Stimulated activated CD8-positive, alpha-beta memory T cell treated with anti-CD3 and anti-CD28 coated beads, Interleukin-7, amount 100 ng/mL, for 48 hours (primary cell): ENCODE measurements around the gene LDLRAD3.
"Not testable (repeated sequence)": the region's sequence is repeated elsewhere in the genome, so short reads cannot be mapped to it uniquely, and the experiment has no call there.

Experiments
- DNase-seq, 2 donors: peaks; one replicate each; pipeline ENCODE4 v3.0.0-alpha.2; 2020; ENCODE audit warnings: low read depth in 1 of 2; ENCODE audit errors: extremely low read depth in 1 of 2

LDLRAD3 gene

DNA sequence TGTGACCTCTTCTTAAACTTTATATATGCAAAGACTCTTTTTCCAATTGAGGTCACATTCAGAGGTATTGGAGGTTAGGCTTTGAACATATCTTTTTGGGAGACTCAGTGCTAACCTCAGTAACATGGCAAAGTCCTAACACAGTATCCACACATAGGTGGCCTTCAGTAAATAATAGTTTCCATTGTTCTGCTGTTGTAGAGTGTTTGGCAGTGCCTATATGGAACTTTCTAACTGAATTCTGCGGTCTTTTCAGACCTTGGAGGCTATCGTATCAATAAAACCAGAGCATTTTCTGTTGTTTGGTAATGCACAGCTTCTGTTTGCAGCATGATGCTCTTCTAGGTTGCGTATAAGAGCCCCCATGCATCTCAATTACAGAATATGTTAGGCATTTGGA is 47.0 kb downstream of the LDLRAD3 start:
- DNase-seq, result no peak

DNA sequence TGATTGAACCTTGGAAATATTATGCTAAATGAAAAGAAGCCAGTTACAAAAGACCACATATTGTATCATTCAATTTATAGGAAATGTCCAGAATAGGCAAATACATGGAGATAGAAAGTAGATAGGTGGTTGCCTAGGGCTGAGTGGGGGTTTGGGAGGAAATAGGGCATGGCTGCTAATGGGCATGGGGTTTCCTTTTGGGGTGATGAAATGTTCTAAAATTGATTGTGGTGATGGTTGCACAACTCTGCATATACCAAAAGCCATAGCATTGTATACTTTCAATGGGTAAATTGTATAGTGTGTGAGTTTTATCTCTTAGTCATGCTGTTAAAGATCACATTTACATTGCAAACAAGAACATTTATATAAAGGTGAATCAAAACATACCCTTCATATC is 48.7 kb downstream of the LDLRAD3 start:
- no peak for DNase-seq

GRCh38 chr11:35994421-35994820 is 50.6 kb downstream of the LDLRAD3 start:
- no peak for DNase-seq

DNA sequence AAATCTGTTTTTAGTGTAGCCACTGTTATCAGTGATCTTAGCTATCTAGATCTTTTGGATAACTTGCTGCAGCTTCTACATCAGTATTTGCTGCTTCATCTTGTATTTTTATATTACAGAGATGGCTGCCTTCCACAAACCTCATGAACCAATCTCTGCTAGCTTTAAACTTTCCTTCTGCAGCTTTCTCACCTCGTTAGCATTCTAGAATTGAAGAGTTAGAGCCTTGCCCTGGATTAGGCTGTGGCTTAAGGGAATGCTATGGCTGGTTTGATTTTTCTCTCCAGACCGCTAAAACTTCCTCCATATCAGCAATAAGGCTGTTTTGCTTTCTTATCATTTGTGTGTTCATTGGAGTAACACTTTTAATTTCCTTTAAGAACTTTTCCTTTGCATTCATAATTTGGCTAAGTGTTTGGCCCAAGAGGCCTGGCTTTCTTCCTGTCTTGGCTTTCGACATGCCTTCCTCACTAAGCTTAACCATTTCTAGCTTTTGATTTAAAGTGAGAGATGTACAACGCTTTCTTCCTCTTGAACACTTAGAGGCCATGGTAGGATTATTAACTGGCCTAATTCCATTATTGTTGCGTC is 51.9 kb downstream of the LDLRAD3 start:
- DNase-seq, result no peak

DNA sequence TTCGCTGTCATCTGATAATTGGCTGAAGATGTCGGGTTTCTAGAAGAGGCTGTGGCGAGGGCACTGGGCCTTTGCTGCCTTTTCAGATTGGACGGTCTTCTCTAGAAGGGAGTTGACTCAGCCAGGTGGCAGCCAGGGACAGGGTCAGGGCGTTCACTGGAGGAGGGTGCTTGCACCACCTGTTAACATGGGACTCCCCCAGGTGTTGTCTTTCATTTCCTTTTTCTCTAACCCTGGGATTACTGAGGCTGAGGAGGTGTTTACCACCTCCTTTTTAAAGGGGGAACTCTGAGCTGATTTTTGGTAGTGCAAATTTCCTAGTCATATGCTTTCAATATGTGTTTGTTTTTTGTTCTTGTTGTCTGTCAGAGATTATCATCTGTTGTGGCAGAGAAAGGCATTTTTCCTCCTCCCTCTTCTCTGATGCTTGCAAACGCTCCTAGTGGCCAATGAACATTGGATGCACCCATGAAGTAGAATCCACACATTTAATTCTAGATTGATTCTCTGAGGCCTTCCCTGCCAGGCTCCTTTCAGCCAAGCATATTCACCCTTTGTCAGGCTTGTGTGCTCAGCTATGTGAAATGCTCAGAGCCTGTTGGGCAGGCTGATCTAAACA is 54.1 kb downstream of the LDLRAD3 start:
- no peak for DNase-seq

- DNase-seq, result no peak
Measured at GRCh38 chr11:35998634-35999033, 54.8 kb downstream of the LDLRAD3 start.

DNA sequence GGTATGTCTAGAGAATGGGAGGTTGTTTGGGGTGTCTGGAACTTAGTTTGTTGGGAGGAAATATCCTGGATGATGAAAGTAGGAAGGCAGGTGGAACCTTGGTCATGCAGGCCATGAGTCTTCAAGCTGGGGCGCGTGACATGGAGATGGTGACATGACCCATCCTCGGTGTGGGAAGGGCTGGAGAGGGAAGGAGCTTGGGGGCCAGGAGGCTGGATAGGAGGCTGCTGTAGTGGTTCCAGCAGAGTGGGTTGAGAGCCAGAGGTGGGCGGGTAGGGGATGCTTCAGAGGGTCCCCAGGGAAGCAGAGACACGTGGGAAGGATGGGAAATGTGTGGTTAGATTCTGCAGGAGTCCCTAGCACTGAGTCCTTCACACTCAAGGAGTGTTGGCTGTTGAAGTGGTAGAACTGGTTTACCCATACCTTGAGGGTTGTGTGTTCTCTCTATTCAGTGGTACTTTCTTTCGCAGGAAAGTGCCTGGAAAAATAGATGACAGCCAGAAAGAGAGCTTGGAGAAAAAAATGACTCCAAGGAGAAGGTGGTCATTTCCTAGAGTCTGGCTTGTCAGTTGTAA is 56.8 kb downstream of the LDLRAD3 start:
- DNase-seq, result no peak

- no peak for DNase-seq
Measured at GRCh38 chr11:36002196-36002595, 58.3 kb downstream of the LDLRAD3 start.

DNA sequence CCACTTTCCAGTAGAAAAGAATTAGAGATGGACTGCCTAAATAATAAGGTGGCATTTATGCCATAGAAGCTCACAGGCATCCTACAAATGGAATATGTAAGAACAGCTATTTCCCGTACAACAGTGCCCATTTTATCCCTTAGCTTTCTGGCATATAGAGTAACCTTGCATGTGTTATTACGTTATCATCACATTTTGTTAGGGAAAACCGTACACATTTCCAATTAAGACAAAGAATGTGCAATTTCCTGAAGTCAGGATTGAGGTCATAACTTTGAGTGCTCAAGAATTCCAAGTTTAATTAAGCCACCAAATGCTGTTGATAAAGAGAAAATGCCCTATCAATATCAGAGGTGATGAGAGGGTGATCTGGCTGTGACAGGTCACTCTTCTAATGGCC is 58.9 kb downstream of the LDLRAD3 start:
- no peak for DNase-seq

GRCh38 chr11:36006556-36006955 is 62.7 kb downstream of the LDLRAD3 start:
- DNase-seq, result no peak

GRCh38 chr11:36007127-36007655 is 63.3 kb downstream of the LDLRAD3 start:
- no peak for DNase-seq

- no peak for DNase-seq
Measured at GRCh38 chr11:36008584-36008983, 64.7 kb downstream of the LDLRAD3 start.

DNA sequence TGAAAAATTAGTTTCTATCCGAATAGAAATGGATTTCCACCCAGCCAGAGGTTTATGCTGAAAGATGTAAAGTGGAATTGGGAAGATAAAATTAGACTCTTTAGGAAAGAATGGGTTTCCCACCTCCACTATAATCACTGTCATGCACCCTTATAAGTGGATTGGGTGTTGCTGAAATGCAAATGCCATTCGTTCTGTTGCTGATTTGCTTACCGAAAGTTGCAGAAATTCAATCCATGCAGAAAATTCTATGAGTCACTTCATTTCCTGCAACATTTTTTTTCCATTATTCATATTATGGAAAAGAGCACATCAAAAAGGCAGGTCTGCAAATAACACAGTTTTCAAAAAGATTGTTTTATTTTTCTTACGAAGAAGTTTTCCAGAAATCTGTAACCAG is 65.6 kb downstream of the LDLRAD3 start:
- no peak for DNase-seq

DNA sequence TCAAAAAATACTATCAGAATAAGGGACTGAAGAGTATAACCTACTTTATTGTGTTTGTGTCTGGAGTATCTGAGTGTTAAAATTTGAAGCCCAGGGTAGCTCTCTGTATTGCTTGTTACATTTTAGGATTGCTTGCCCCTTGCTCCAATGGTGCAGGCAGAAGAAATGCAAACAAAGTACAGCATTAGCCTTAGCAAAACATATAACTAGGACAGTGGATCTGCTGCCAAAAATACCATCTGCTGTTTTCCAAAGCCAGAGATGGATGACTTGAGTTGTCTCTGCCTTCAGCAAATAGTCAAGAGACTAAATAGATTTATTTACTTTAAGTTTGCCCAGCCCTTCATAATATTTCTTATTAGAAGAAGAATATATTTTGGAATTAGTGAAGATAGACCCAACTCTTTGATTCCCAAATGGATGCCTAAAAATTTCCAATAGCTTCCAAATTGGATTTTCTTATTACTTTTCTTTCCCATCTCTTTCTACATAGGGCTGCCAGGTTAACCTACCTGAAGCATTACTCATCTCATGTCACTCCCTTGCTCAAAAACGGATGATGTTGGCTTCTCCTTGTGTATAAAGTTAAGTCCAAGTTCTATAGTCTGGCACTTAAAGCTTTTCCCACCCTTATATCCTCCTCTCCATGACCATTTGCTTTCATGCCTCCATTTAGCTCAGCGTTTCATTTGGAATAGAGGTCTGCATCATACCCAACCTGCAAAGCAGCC is 66.3 kb downstream of the LDLRAD3 start:
- no peak for DNase-seq

DNA sequence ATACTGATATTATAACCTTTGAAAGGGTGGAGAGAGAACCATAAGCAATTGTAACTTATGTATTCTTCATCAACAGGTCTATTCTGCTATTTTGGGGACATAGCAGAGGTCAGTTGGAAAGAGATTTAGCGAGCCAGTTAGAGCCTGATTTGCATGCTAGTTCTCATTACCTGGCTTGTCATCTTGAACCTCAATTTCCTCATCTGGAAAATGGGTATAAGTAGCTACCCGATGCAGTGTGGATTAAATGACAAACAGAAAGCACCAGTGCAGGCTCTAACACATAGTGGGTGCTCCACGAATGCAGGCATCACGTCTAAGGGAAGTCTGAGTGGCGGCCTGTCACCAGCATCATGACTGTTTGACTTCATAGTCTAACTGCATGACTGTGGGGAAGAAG is 67.7 kb downstream of the LDLRAD3 start:
- DNase-seq, result no peak

- DNase-seq, result no peak
Measured at GRCh38 chr11:36012455-36012854, 68.6 kb downstream of the LDLRAD3 start.

DNA sequence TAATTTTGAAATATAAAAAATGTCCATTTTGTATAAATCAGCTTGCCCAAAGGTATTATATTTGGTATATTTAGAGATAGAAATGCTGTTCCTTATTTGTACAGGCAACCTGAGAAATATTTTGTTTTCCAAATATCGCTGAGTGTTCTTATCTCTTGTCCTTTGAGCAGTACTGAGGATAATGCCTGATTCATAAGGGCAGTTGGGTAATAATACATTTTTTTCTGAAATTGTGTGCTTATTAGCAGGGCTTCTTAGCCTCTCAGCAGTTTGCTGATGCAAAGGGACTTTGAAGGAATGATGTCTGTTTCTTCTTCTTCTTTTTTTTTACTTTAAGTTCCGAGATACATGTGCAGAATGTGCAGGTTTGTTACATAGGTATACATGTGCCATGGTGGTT is 69.1 kb downstream of the LDLRAD3 start:
- DNase-seq, result no peak

DNA sequence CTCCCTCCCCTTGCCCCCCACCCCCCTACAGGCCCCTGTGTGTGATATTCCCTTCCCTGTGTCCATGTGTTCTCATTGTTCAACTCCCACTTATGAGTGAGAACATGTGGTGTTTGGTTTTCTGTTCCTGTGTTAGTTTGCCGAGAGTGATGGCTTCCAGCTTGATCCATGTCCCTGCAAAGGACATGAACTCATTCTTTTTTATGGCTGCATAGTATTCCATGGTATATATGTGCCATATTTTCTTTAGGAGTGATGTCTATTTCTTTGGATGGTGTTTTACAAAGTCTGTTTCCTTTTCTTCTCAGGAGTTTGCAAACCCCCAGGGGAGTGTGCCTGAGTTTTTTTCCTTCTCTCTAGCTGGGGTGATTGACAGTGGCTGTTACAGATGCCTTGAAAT is 69.6 kb downstream of the LDLRAD3 start:
- not testable (repeated sequence) for DNase-seq

DNA sequence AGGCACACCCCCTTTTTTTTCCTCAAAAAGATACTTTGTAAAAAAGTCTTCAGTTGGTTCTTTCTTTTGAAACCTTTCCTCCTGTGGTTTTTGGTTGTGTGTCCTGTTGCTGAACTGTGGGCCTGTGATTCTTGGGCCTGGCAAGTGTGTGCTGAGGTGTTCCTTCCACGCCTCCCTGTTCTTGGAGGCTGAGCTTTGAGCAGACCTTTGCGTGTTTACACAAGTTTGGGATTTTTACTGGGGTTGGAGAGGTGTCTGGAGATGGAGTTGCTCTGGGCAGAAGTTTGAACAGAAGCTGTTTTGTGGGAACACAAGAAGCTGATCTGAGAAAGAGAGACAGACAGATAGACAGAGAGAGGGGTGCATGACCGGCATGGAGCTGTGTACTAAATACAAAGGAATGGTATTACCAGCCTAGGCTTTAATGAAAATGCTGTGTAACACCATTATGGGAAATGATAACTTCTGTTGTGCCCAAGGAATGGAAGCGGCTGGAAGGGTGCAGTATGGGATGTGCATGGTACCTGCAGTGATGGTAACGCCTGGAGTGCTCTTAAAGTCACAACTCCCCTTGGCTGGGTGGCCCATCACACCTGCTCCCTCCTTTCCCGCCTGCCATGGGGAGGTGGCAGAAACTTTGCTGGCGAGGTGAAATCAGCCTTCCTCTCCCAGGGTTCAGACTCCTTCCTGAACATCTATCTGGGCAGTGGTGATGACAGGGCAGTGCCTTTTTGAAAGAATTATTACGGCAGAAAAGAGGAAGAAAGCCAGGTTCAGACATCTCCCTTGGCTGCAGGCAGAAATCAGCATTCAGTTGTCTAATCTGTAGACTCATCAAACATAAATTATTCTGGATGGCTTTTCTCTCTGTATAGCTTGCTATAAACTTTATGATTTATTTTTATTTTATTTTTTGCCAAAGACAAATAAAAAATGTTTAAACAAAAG is 70.4 kb downstream of the LDLRAD3 start:
- no peak for DNase-seq

DNA sequence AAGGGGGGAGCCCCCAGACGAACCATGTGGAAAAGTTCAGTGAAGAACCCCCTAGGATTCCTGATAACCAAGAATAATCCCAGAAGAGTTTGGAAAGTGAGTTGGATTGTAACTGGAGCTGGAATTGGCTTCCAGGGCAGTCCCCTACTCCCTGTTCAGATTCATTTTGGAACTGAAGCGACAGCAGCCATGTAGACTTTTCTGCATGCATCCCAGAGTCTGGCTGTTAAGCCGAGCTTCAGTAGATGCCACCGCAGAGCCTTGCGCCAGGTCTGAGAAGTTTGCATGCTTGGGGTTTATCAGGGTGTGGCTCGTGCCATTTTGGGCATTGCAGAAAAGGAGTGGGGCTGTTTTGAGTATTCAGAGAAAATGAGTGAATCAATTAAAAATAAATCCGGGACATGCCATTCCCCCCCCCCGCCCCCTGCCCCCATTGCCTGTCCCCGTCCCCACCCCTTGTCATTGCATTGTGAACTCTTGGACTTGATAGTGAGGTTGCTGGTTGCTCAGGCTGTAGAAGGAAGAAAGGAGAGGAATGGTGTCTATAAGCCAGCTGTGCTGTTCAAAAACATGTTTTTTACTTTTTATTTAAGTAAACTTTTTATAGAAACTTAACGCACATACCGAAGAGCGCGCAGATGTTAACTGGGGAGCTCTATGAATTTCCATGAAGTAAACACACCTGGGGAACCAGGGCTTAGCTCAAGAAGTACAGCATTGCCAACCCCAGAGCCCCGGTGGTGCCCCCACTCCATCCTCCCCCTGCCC is 71.2 kb downstream of the LDLRAD3 start:
- DNase-seq, result no peak
